AG04450 (cell line): ENCODE data around the gene ST6GALNAC3. TPM values are rescaled to one million over a fixed set of nuclear protein-coding genes. Genes with fewer than 3 reads are reported as not detected.

Experiments
- CTCF ChIA-PET: fragments of 300-600, 350-600 bp; formaldehyde crosslinking; extraction: SDS; loops from one replicate; lab custom pipeline; 2022; ENCODE audit warnings: antibody characterized with exemption, inconsistent platforms; lab: Charles Lee
- POLR2A ChIA-PET: fragments of 350-600 bp; formaldehyde crosslinking; extraction: SDS; loops from one replicate; lab custom pipeline; 2021; ENCODE audit warnings: antibody characterized with exemption, inconsistent platforms; lab: Yijun Ruan, JAX
- DNase-seq: peaks from one replicate; pipeline ENCODE4 v3.0.0-alpha.2; 2011; ENCODE audit warnings: low read depth, low spot score
- H3K27ac ChIP-seq: one replicate; pipeline ENCODE4 v1.5.1; 2012; ENCODE audit warnings: low read depth, low read length, control low read depth
- H3K27me3 ChIP-seq: one replicate; pipeline ENCODE4 v1.6.0; 2012; ENCODE audit warnings: low read length; ENCODE audit not compliant: control insufficient read depth, insufficient read depth
- H3K4me3 ChIP-seq: 2 replicates; pipeline ENCODE4 v1.5.1; 2011; ENCODE audit warnings: mild to moderate bottlenecking, low read depth, low read length, control low read depth
- H3K9me3 ChIP-seq: 2 replicates; pipeline ENCODE4 v1.5.1; 2012; ENCODE audit warnings: low read length; ENCODE audit not compliant: control insufficient read depth, insufficient read depth
- polyA plus RNA-seq: library from polyadenylated mRNA; depleted of rRNA; stranded (reverse); fragments of >200 nt; gene quantifications from 2 replicates; pipeline ENCODE4 v1.2.3, GENCODE V29; 2011
- TF ChIP-seq, protein P1 (sequence below): IDR thresholded peaks from 2 replicates; pipeline ENCODE4 v1.5.1; 2011; ENCODE audit warnings: low read depth, low read length, control low read depth, inconsistent platforms

The ST6GALNAC3 gene
- polyA plus RNA-seq, 1 experiment = 2.1 TPM

DNA sequence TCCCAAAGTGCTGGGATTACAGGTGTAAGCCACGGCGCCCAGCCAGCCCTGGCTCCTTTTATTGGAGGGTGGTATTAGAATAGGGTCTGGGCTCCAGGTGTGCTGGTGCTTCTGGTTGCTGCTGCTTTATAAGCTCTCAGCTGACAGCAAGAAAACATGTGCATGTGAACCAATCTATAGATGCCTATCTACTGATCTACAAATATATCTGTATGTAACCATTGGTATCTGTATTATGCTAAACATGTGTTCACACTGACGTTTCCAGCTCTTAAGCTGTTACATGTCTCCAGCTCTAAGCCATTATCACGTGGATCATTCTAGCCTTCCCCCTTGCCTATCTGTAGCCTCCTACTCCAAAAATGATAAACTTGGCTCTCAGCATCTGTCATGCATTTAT, 82.4 kb downstream of the ST6GALNAC3 start:
- TF ChIP-seq, protein P1, sequence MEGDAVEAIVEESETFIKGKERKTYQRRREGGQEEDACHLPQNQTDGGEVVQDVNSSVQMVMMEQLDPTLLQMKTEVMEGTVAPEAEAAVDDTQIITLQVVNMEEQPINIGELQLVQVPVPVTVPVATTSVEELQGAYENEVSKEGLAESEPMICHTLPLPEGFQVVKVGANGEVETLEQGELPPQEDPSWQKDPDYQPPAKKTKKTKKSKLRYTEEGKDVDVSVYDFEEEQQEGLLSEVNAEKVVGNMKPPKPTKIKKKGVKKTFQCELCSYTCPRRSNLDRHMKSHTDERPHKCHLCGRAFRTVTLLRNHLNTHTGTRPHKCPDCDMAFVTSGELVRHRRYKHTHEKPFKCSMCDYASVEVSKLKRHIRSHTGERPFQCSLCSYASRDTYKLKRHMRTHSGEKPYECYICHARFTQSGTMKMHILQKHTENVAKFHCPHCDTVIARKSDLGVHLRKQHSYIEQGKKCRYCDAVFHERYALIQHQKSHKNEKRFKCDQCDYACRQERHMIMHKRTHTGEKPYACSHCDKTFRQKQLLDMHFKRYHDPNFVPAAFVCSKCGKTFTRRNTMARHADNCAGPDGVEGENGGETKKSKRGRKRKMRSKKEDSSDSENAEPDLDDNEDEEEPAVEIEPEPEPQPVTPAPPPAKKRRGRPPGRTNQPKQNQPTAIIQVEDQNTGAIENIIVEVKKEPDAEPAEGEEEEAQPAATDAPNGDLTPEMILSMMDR = no peak
- ChIA-PET POLR2A (no interaction called here), CTCF (no interaction called here)
- Histone ChIP-seq H3K4me3 (no peak overlapping the region), H3K27ac (no peak overlapping the region), H3K9me3 (no peaks in the 10 kb centered on the region), H3K27me3 (no peaks in the 10 kb centered on the region)
- DNase-seq = no peak

DNA sequence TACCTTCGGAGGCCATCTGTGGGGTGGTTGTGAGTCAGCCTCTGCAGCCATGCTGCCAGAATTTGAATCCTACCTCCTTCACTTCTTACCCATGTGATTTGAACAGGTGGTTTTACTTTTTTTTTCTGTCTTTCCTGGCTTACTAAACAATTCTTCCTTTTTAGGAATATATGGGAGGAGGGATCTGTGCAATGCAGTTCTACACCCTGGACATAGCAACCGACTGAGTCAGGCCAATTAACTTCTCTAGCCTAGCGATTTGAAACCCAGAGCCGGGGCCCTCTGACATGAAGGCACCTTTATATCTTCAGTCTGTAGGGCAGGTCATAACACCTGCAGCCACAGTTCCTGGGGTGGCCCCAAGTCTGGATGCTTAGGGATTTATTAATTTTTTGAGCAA, 83.6 kb downstream of the ST6GALNAC3 start:
- Histone ChIP-seq H3K9me3 (no peaks in the 10 kb centered on the region), H3K27ac (no peak overlapping the region)

DNA sequence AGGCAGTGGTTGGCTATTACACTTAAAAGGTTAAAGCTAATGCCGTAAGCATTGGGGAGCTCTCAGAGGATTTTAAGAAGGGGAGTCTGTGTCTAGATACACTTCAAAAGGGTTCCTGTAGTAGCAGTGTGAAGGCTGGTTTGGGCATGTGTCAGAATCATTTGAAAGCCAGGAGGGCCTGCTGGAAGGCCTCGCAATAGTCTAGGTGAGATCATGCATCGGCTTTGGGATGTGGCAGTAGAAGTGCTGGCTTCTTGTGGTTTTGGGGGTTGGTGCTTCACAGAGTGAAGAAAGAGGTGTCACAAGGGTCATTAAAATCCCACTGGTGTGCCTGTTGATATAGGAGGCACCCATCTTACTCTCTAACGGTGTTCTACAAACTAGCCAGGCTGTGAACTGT, 85.7 kb downstream of the ST6GALNAC3 start:
- Histone ChIP-seq H3K27ac (no peak overlapping the region), H3K27me3 (no peaks in the 10 kb centered on the region), H3K9me3 (no peaks in the 10 kb centered on the region), H3K4me3 (no peak overlapping the region)
- TF ChIP-seq, protein P1 = no peak
- CTCF ChIA-PET = no interaction called here
- POLR2A ChIA-PET = no interaction called here
- no peak for DNase-seq

More for the DNA sequence above, 83.6 kb downstream of the ST6GALNAC3 start:
- ChIA-PET POLR2A (no interaction called here), CTCF (no interaction called here)
- no peak overlapping the region for H3K4me3 ChIP-seq
- TF ChIP-seq, protein P1 = no peak
- H3K27me3 ChIP-seq = no peaks in the 10 kb centered on the region
- DNase-seq = no peak

DNA sequence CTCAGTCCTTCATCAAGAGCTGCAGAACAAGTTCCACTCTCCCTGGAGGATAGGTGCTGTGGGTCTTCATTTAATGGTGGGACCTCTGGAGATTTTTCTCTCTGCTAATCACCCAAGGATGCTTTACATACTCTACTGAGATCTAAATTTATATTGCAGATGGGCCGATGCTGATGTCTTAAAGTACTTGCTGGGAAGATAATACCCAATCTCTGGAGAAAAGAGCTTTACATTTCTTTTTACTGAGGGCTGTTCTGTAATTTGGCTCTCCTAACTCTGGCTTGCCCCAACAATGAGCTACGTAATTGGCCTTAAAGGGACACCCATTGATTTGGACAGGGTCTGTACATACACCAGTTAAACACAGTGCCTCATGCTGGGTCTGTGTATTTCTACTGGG, 86.9 kb downstream of the ST6GALNAC3 start:
- POLR2A ChIA-PET = no interaction called here
- Histone ChIP-seq H3K4me3 (no peak overlapping the region), H3K9me3 (no peaks in the 10 kb centered on the region)

DNA sequence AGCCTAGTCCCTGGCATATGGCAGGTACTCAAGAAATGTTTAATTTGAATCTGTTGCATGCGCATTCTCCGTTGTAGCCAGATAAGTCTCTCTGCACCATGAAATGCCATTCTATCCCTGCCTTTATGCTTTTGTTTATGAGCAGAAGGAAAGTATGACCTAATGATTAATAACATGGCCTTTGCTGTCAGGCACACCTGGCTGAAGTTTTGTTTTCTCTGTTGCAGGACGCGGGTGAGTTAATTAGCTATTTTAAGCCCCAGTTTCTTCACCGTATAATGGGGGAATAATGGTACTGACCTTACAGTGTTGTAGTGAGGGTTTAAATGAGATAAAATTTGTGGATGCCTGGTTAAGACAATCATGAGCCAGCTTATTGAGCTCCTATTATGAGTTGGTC, 87.7 kb downstream of the ST6GALNAC3 start:
- no peak overlapping the region for H3K4me3 ChIP-seq
- no peak overlapping the region for H3K27ac ChIP-seq
- POLR2A ChIA-PET = no interaction called here
- CTCF ChIA-PET = interaction anchor here (1.3 kb wide), 1 partner anchor 8 kb away, joined by 8 read pairs; no protein-coding TSS in a partner anchor
- H3K9me3 ChIP-seq = no peaks in the 10 kb centered on the region
- DNase-seq = no peak
- TF ChIP-seq, protein P1 = no peak
- no peaks in the 10 kb centered on the region for H3K27me3 ChIP-seq

More for the DNA sequence above, 86.9 kb downstream of the ST6GALNAC3 start:
- TF ChIP-seq, protein P1 = no peak
- Histone ChIP-seq H3K27ac (no peak overlapping the region), H3K27me3 (no peaks in the 10 kb centered on the region)
- CTCF ChIA-PET = interaction anchor here (0.5 kb wide), 1 partner anchor 14 kb away, joined by 4 read pairs; no protein-coding TSS in a partner anchor
- no peak for DNase-seq
